HG03432 (cell line): ENCODE measurements around the gene CD79B.

Experiments
- ATAC-seq: cut with Tn5 transposase; IDR thresholded peaks from one replicate; pipeline ENCODE4 v1.9.1; 2021; ENCODE audit warnings: mild to moderate bottlenecking, moderate library complexity; ENCODE audit not compliant: unreplicated experiment

The CD79B gene

GRCh38 chr17:63931981-63932561 is at the start of gene CD79B:
CD79B (minus strand) TSS chr17:63932331; CDS start chr17:63932261, 70 bp downstream.
- peak; percentile 83 for ATAC-seq

DNA sequence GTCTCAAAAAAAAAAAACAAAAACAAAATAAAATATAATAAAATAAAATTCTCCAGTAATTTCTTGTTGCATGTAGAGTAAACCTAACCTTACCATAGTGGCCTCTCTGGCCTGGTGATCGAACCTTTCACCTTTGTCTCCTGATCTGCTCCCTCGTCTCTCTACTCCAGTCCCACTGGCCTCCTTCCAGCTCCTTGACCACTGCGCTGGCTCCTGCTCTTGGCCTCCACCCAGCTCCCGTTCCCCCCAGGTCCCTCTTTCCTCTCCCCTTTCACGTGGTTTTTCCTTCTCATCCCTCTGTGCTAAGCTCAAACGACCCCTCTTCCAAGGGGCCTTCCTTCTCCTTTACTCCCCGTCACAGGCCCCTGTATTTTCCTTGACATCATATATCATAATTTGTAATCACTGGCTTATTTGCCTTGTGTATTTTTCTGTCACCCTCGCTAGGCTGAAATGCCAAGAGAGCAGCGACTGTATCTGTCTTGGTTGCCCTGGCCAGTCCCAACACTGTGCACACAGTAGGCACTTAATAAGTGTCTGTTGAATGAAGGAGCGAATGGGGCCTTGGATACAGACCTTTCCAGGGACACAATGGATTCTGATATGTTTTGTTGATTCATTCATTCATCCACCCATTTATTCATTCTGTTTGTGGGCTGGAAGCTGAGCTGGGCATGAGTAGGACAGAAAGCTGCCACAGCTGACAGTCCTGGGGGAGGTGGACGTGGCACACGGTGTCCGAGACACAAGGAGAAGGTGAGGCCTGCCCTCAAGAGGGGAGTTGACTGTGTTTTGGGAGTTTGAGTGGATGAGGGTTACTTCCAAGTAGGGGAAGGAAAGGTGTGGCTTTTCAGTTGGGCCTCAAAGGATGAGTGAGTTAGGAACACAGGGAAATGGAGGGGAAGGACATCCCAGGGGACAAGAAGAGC is 46.4 kb upstream of the CD79B start:
- no peak for ATAC-seq

DNA sequence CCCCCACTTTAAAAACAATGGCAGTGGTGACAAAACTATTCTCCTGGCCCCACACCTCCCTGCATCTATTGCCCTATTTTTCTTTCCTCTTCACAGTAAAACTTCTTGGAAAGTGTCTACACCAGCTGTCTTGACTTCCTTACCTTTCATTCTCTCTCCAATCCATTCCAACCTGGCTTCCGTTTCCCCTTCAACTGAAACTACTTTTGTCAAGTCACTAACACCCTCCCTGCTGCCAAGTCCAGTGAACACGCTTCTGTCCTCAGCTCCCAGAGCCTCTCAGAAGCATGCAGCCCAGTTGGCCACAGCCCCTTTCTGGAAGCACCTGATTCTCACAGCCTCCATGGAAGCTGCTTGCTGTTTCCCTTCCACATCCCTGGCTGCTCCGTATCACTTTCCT is 44.6 kb upstream of the CD79B start:
- no peak for ATAC-seq

DNA sequence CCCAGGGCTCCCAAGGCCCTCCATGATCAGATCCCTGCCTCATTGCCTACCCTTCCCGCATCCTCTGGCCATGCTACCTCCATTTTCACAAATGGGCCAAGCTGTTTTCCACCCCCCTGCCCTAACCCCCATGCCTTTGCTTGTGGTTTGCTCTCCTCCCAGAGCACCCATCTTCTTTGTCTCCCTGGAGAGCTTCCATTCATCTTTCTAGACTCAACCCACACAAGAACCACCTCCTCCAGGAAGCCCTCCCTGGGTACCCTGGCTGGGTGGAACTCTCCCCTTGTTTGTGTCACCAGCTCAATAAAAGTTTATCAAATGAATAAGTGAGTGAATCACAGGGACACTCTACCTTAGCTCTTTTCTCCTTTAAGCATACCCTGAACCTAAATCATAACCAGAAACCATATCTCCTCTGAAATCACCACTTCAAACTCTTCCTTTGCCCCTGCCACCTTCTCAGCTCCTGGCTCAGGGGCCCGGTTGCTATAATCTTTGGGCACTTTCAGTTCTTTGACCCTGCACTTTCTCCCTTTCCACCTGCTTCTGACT is 43.5 kb upstream of the CD79B start:
- ATAC-seq = no peak

GRCh38 chr17:63974594-63975192 is 42.6 kb upstream of the CD79B start:
- no peak for ATAC-seq

DNA sequence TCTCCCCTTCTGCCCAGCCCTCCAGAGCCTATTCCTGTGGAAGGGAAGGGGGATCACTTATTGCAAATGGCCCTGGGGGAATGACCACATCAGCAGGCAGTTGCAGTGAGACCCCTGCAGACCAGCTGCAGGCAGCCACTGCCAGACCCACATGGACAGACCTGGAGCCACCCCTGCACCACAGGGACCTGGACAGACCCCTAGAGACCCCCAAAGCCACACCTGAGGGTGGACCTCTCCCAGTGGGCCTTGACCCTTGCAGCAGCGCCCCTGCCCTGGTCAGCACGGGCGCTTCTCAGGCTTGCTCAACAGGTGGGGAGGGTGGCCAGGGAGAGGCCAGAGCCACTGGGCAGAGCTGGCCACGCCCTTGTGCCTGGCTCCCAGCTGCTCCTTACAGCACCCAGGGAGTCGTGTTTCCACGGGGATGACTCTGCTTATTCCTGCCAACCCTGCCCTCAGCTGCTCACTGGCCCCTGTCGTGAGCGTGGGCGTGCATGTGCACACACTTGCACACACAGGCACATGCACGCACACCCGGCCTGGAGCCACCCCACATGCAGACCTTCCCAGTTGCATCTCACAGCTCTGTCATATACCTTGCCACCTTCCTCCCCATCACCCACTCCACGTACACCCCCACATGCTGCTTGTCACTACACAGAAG is 41.9 kb upstream of the CD79B start:
- no peak for ATAC-seq

DNA sequence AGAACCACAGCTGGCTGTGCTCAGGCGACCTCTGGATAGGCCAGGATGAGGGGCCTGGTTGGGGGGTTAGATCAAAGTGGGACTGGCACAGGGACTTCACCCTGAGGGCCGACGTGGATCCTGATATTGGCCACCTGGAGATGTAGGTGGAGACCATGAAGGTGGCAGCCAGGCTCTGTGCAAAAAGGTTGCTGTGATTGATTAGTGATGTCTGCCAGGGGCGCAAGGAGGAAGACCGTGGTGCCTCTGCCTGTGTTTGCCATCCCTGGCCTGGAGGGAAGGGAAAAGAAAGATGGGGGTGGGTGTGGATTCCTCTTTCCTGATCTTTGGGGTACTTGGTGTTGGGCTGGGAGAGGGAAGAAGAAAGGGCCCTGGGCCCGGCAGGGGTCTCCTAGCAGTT is 41.1 kb upstream of the CD79B start:
- no peak for ATAC-seq

- no peak for ATAC-seq
These were observed 40.7 kb upstream of the CD79B start, which contains the start of gene SCN4A for GRCh38 chr17:63972796-63973195. SCN4A (minus strand) TSS chr17:63972918; CDS start chr17:63972841, 77 bp downstream.

- ATAC-seq = no peak
These were observed 37.1 kb upstream of the CD79B start for GRCh38 chr17:63969278-63969677.

DNA sequence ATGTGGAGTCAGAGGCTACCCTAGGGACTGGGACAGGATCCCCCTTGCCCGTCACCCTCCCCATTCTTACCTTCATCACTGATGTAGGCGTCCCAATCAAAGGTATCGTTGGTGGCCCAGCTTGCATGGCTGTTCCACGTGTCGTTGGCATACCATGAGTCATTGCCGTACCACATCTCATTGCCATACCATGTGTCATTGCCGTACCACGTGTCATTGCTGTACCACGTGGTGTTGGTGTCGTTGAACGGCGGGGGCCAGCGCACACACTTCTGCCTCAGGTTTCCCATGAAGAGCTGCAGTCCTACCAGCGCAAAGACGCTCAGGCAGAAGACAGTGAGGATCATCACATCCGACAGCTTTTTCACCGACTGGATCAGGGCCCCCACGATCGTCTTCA is 35.8 kb upstream of the CD79B start:
- no peak for ATAC-seq

DNA sequence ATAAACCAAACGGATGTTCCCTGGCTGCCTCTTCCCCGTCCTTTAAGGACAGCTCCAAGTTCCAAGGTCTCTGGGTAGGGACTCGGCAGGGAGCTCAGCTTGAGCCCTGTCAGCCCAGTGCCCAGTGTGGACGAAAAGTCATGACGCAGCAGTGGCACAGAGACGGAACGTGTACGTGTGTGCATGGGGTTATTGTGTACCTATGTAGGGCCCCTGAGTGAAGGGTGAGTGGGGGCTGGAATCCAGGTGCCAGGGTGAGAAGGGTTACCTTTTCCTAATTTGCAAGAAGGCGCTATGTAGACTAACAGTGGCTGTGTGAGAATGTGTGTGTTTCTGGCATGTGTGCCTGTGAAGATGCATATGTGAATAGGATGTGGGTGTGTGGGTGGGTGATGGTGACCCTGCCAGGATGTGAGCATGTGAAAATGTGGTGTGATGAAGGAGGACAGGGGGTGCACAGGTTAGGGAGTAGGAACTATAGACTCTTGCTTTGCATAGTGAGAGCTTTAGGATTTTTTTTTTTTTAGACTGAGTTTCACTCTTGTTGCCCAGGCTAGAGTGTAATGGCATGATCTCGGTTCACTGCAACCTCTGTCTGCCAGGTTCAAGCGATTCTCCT is 34.6 kb upstream of the CD79B start:
- ATAC-seq = peak; percentile 59

GRCh38 chr17:63963123-63963522 is 31.0 kb upstream of the CD79B start:
- no peak for ATAC-seq

DNA sequence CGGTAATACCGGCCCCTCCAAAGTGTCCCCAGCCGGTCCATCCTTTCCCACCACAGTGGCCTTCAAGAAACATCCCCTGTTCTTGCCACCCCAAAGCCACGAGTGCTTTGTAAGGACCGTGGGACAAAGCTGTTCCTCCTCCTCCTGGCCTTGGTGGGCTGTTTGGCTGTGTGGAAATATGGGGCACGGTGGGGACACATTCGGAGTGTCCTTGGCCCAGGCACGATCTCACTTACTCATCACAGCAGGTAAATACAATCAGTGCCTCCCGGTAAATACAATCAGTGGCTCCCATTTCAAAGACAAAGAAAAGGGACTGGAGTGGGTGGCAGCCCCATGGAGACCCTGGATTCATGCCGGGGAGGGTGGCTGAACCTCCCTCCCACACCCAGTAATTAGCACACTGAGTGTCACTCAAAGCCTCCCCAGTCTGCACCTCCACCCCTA is 30.2 kb upstream of the CD79B start:
- ATAC-seq = no peak

DNA sequence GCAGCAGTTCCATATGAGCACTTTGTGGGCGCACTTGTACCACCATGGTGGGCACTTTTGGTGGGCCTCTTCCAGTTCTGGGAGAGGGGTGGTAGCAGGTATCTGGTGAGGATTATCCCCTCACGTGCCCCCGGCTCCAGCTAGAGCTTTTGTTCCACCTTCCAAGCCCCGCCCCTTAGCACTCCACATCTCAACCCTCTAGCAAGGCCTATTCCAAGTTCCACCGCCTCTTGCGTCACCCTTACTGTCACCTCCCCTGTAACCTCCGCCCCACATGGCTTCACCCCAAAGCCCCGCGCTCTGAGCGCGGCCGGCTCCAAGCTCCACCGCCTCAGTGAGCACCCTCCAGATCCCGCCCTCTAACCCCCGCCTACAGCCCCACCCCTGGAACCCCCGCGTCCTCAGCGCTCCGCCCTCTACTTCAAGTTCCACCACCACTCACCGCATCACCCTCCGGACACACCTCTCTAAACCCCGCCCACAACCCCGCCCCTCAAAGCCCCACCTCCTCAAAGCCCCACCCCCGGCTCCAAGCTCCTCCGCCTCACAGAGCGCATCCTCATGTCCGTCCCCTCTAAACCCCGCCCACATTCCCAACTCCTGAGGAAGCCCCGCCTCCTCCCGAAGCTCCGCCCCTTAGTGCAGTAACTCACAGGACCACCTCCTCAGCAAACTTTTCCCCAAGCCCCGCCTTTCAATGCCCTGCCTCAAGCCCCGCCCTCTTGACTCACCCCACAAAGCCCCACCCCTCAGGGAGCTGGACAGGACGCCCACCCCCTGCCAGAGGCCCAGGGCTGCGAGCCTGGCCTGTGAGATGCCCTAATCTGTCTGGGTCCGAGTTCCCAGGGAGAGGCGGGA is 29.5 kb upstream of the CD79B start:
- ATAC-seq = no peak

GRCh38 chr17:63960430-63960829 is 28.3 kb upstream of the CD79B start:
- ATAC-seq = no peak

- ATAC-seq = no peak
These were observed 27.9 kb upstream of the CD79B start for GRCh38 chr17:63960006-63960405.

DNA sequence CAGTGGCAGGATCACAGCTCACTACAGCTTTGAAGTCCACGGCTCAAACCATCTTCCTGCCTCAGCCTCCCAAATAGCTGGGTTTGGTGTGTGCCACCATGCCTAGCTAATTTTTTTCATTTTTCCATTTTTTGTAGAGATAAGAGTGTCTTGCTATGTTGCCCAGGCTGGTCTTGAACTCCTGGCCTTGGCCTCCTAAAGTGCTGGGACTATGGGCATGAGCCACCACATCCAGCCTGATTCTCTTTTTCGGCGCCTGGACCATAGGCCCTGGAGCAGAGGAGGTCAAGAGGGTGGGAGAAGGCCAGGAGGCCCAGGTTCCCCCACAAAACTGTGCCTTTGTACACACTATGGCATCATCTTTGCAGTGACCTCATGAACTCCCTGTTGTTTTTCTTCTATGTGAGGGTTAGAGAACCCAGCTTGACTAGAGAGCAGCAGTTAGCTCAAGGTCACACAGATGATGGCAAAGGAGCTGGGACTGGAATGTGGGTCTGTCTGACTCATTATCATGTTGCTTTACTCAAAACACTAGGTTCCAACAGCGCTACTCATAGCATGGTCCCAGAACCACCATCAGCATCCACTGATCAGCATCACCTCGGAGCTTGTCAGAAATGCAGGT is 24.3 kb upstream of the CD79B start:
- ATAC-seq = no peak

GRCh38 chr17:63955791-63956190 is 23.7 kb upstream of the CD79B start:
- no peak for ATAC-seq

- no peak for ATAC-seq
These were observed 23.1 kb upstream of the CD79B start for GRCh38 chr17:63955232-63955631.
